GM10266 (cell line): ENCODE results near the gene CSTPP1.
"Not testable (repeated sequence)": the region's sequence is repeated elsewhere in the genome, so short reads cannot be mapped to it uniquely, and the experiment has no call there.

Source experiments
- DNase-seq: peaks from one replicate; pipeline ENCODE4 v3.0.0; 2012; ENCODE audit errors: extremely low spot score
- CTCF ChIP-seq: IDR thresholded peaks from 2 replicates; pipeline ENCODE4 v1.5.1; 2012; ENCODE audit warnings: mild to moderate bottlenecking, low read depth; ENCODE audit not compliant: control insufficient read depth, insufficient read depth; ENCODE audit errors: missing control alignments

CSTPP1 gene

DNA sequence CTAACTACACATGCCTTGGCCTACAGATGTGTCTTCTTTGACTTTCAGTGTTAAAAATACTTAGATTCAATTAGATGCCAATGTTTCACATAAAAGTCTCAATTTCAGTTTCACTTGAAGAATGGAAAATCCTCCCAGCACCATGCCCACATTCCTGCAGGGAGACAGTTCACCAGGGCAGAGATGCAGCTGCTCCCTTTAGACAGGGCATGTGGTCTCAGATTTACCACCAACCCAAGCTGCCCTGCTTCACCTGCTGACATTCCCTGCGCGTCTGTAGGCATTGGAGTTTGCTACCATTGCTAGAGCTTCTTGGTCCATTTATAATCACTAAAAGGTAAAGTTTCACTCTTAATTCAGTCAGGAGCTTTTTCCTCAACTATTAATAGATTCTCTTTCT, 126.2 kb downstream of the CSTPP1 start:
- TF ChIP-seq CTCF, result no peak

GRCh38 chr11:47067401-47067800, 130.8 kb downstream of the CSTPP1 start:
- DNase-seq, result no peak
- TF ChIP-seq CTCF, result no peak

More for the DNA sequence above, 126.2 kb downstream of the CSTPP1 start:
- DNase-seq, result no peak

- no peak for DNase-seq
- no peak for TF ChIP-seq CTCF
These were observed 134.2 kb downstream of the CSTPP1 start for GRCh38 chr11:47070769-47071168.

DNA sequence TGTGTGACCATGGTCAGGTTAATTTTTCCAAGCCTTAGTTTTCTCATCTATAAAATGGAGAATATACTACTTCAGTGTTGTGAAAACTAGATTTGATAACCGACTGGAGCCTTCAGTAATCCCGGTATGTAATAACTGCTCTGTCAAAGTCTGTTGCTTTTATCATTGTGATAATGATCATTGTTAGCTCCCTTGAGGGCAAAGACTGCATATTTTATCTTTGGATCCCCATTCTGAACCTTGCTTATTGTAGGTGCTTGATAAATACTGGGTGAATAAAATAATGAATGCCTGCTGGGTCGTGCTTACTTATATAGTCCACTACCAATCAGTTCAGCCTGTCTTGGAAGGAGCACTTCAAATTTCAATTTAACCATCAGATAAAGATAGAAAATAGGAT, 134.8 kb downstream of the CSTPP1 start:
- no peak for DNase-seq
- TF ChIP-seq CTCF, result no peak

GRCh38 chr11:47071791-47072261, 135.3 kb downstream of the CSTPP1 start:
- no peak for TF ChIP-seq CTCF

GRCh38 chr11:47078751-47079521, 142.4 kb downstream of the CSTPP1 start:
- no peak for TF ChIP-seq CTCF
- DNase-seq, result no peak

More at GRCh38 chr11:47071791-47072261, 135.3 kb downstream of the CSTPP1 start:
- DNase-seq, result no peak

DNA sequence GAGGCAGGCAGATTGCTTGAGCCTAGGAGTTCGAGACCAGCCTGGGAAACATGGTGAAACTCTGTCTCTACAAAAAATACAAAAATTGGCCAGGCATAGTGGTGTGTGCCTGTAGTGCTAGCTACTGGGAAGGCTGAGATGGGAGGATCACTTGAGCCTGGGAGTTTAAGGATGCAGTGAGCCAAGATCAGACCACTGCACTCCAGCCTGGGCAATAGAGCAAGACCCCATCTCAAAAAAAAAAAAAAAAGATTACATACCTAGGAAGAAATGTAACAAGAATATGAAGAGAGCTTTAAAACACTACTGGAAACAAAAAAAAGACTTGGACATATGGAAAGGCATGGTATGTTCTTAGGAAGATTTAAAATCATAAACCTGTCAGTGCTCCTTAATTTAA, 144.2 kb downstream of the CSTPP1 start:
- DNase-seq, result not testable (repeated sequence)
